ENCODE measurements around the gene SLC25A17.

SLC25A17 gene

GRCh38 chr22:40769761-40770160 is 49.4 kb downstream of the SLC25A17 start:
- H3K4me1 ChIP-seq (ENCODE audit: insufficient read depth, low read length): 0 out of 2 replicates have a peak, but pooled peaks cover 3% of the 10 kb centered on the region
- no peaks in the 10 kb centered on the region for H4K20me1 ChIP-seq (ENCODE audit: insufficient read depth, low read length)
- H2AFZ ChIP-seq (ENCODE audit: low read depth, low read length): no peak overlapping the region
- H3K27me3 ChIP-seq (ENCODE audit: insufficient read depth, low read length, poor library complexity): no peaks in the 10 kb centered on the region
- no peak overlapping the region for H3K27ac ChIP-seq (ENCODE audit: low read length)
- H3K79me2 ChIP-seq (ENCODE audit: insufficient read depth, low read length): no peaks in the 10 kb centered on the region
- H3K9ac ChIP-seq (ENCODE audit: low read depth, low read length): no peak overlapping the region
- H3K9me3 ChIP-seq (ENCODE audit: insufficient read depth, low read length, severe bottlenecking): no peaks in the 10 kb centered on the region
- no peak overlapping the region for H3K4me3 ChIP-seq (ENCODE audit: low read depth in 1 of 2, low read length in 2 of 2)
- DNase-seq (no peak), ATAC-seq (ENCODE audit: insufficient read depth, low read depth) (no peak)
- H3K4me2 ChIP-seq (ENCODE audit: insufficient read depth, low read length): no peak overlapping the region
- no peak for TF ChIP-seq CTCF (IDR thresholded peaks at IDR 0.05; ENCODE audit: borderline replicate concordance, extremely low read depth, low read length, poor library complexity, severe bottlenecking)
- TF ChIP-seq EZH2 (IDR thresholded peaks at IDR 0.05; ENCODE audit: borderline replicate concordance, low read depth, low read length, severe bottlenecking): no peak
- H3K36me3 ChIP-seq (ENCODE audit: insufficient read depth, low read length): peaks cover 43% of the 10 kb centered on the region

GRCh38 chr22:40768206-40768605 is 50.9 kb downstream of the SLC25A17 start:
- DNase-seq (no peak), ATAC-seq (ENCODE audit: insufficient read depth, low read depth) (no peak)
- Histone ChIP-seq H3K4me2 (ENCODE audit: insufficient read depth, low read length) (no peak overlapping the region), H3K36me3 (ENCODE audit: insufficient read depth, low read length) (peaks cover 35% of the 10 kb centered on the region), H3K4me3 (ENCODE audit: low read depth in 1 of 2, low read length in 2 of 2) (no peak overlapping the region), H3K9me3 (ENCODE audit: insufficient read depth, low read length, severe bottlenecking) (no peaks in the 10 kb centered on the region), H3K4me1 (ENCODE audit: insufficient read depth, low read length) (0 out of 2 replicates have a peak, but pooled peaks cover 7% of the 10 kb centered on the region), H3K27me3 (ENCODE audit: insufficient read depth, low read length, poor library complexity) (no peaks in the 10 kb centered on the region), H4K20me1 (ENCODE audit: insufficient read depth, low read length) (no peaks in the 10 kb centered on the region), H3K27ac (ENCODE audit: low read length) (no peak overlapping the region), H2AFZ (ENCODE audit: low read depth, low read length) (no peak overlapping the region), H3K9ac (ENCODE audit: low read depth, low read length) (no peak overlapping the region), H3K79me2 (ENCODE audit: insufficient read depth, low read length) (no peaks in the 10 kb centered on the region)
- TF ChIP-seq EZH2 (IDR thresholded peaks at IDR 0.05; ENCODE audit: borderline replicate concordance, low read depth, low read length, severe bottlenecking) (no peak), CTCF (IDR thresholded peaks at IDR 0.05; ENCODE audit: borderline replicate concordance, extremely low read depth, low read length, poor library complexity, severe bottlenecking) (no peak)

DNA sequence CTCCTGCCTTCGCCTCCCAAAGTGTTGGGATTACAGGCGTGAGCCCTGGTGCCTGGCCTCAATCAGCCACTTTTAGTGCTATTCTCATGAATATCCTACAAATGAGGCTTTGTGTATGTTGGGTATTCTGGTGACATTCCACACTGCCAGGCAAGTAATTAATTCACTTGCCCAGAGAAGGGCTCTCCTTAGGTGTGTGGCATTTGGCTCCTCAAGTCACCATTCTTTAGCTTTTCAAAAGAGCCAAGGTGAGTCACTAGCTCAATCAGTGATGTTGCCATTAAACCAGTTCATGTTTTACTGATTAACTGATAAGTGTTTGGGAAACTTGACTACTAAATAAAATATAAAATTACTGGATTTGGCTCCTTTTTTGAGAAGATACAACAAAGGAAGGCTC is 52.2 kb downstream of the SLC25A17 start:
- peaks cover 23% of the 10 kb centered on the region for H3K36me3 ChIP-seq (ENCODE audit: insufficient read depth, low read length)
- DNase-seq: no peak
- H3K4me1 ChIP-seq (ENCODE audit: insufficient read depth, low read length): 0 out of 2 replicates have a peak, but pooled peaks cover 7% of the 10 kb centered on the region
- H2AFZ ChIP-seq (ENCODE audit: low read depth, low read length): no peak overlapping the region
- no peaks in the 10 kb centered on the region for H4K20me1 ChIP-seq (ENCODE audit: insufficient read depth, low read length)
- no peaks in the 10 kb centered on the region for H3K9me3 ChIP-seq (ENCODE audit: insufficient read depth, low read length, severe bottlenecking)
- H3K79me2 ChIP-seq (ENCODE audit: insufficient read depth, low read length): no peaks in the 10 kb centered on the region
- H3K27me3 ChIP-seq (ENCODE audit: insufficient read depth, low read length, poor library complexity): no peaks in the 10 kb centered on the region
- ATAC-seq (ENCODE audit: insufficient read depth, low read depth): no peak
- no peak overlapping the region for H3K27ac ChIP-seq (ENCODE audit: low read length)
- no peak for TF ChIP-seq CTCF (IDR thresholded peaks at IDR 0.05; ENCODE audit: borderline replicate concordance, extremely low read depth, low read length, poor library complexity, severe bottlenecking)
- TF ChIP-seq EZH2 (IDR thresholded peaks at IDR 0.05; ENCODE audit: borderline replicate concordance, low read depth, low read length, severe bottlenecking): no peak
- H3K9ac ChIP-seq (ENCODE audit: low read depth, low read length): no peak overlapping the region
- H3K4me3 ChIP-seq (ENCODE audit: low read depth in 1 of 2, low read length in 2 of 2): no peak overlapping the region
- no peak overlapping the region for H3K4me2 ChIP-seq (ENCODE audit: insufficient read depth, low read length)

Data from DND-41 (cell line).